ENCODE measurements around the gene MVK. TPM values are rescaled to one million over a fixed set of nuclear protein-coding genes. Genes with fewer than 3 reads are reported as not detected.

Gene MVK
- polyA plus RNA-seq, 1 experiment: 4.7 TPM

- ChIA-PET POLR2A (no interaction called here), CTCF (interaction anchor here (1.8 kb wide), 1 partner anchor 24 kb away, joined by 10 read pairs; no protein-coding TSS in a partner anchor)
- no peak overlapping the region for H3K27ac ChIP-seq (ENCODE audit: low read depth, low read length)
- DNase-seq (ENCODE audit: low read depth, low spot score): no peak
- H3K9me3 ChIP-seq (ENCODE audit: control insufficient read depth, insufficient read depth, low read length): no peaks in the 10 kb centered on the region; the same call in 1 of the 2 replicates
- peaks cover 23% of the 10 kb centered on the region for H3K27me3 ChIP-seq (ENCODE audit: control insufficient read depth, insufficient read depth, low read length)
- no peak overlapping the region for H3K4me3 ChIP-seq (ENCODE audit: low read depth, low read length)
- no peak for TF ChIP-seq CTCF (IDR thresholded peaks at IDR 0.05; ENCODE audit: low read depth, low read length)
Measured at GRCh38 chr12:109621901-109622364, 48.3 kb downstream of the MVK start.

- H3K4me3 ChIP-seq (ENCODE audit: low read depth, low read length): no peak overlapping the region
- no peak for DNase-seq (ENCODE audit: low read depth, low spot score)
- H3K27ac ChIP-seq (ENCODE audit: low read depth, low read length): no peak overlapping the region
- H3K9me3 ChIP-seq (ENCODE audit: control insufficient read depth, insufficient read depth, low read length): no peaks in the 10 kb centered on the region; the same call in 1 of the 2 replicates
- TF ChIP-seq CTCF (IDR thresholded peaks at IDR 0.05; ENCODE audit: low read depth, low read length): no peak
- CTCF ChIA-PET: no interaction called here
- peaks cover 13% of the 10 kb centered on the region for H3K27me3 ChIP-seq (ENCODE audit: control insufficient read depth, insufficient read depth, low read length)
- POLR2A ChIA-PET: no interaction called here
Measured at GRCh38 chr12:109624467-109624866, 50.9 kb downstream of the MVK start.

GRCh38 chr12:109625131-109625559, 51.6 kb downstream of the MVK start:
- POLR2A ChIA-PET: no interaction called here
- Histone ChIP-seq H3K27ac (ENCODE audit: low read depth, low read length) (no peak overlapping the region), H3K4me3 (ENCODE audit: low read depth, low read length) (no peak overlapping the region), H3K27me3 (ENCODE audit: control insufficient read depth, insufficient read depth, low read length) (peaks cover 11% of the 10 kb centered on the region), H3K9me3 (ENCODE audit: control insufficient read depth, insufficient read depth, low read length) (no peaks in the 10 kb centered on the region; the same call in 1 of the 2 replicates)
- TF ChIP-seq CTCF (IDR thresholded peaks at IDR 0.05; ENCODE audit: low read depth, low read length): no peak
- CTCF ChIA-PET: no interaction called here
- no peak for DNase-seq (ENCODE audit: low read depth, low spot score)

GRCh38 chr12:109625749-109626377, 52.3 kb downstream of the MVK start:
- no peak overlapping the region for H3K27ac ChIP-seq (ENCODE audit: low read depth, low read length)
- no peaks in the 10 kb centered on the region; the same call in 1 of the 2 replicates for H3K9me3 ChIP-seq (ENCODE audit: control insufficient read depth, insufficient read depth, low read length)
- TF ChIP-seq CTCF (IDR thresholded peaks at IDR 0.05; ENCODE audit: low read depth, low read length): no peak
- POLR2A ChIA-PET: interaction anchor here (0.6 kb wide), 1 partner anchor 103 kb away, joined by 3 read pairs; no protein-coding TSS in a partner anchor
- H3K27me3 ChIP-seq (ENCODE audit: control insufficient read depth, insufficient read depth, low read length): peaks cover 15% of the 10 kb centered on the region
- CTCF ChIA-PET: no interaction called here
- no peak overlapping the region for H3K4me3 ChIP-seq (ENCODE audit: low read depth, low read length)
- no peak for DNase-seq (ENCODE audit: low read depth, low spot score)

GRCh38 chr12:109626378-109627115, 53.0 kb downstream of the MVK start:
- no peak overlapping the region for H3K4me3 ChIP-seq (ENCODE audit: low read depth, low read length)
- no peak for DNase-seq (ENCODE audit: low read depth, low spot score)
- H3K9me3 ChIP-seq (ENCODE audit: control insufficient read depth, insufficient read depth, low read length): no peaks in the 10 kb centered on the region; the same call in 1 of the 2 replicates
- no peak for TF ChIP-seq CTCF (IDR thresholded peaks at IDR 0.05; ENCODE audit: low read depth, low read length)
- ChIA-PET CTCF (no interaction called here), POLR2A (no interaction called here)
- peaks cover 21% of the 10 kb centered on the region for H3K27me3 ChIP-seq (ENCODE audit: control insufficient read depth, insufficient read depth, low read length)
- no peak overlapping the region for H3K27ac ChIP-seq (ENCODE audit: low read depth, low read length)
